Measurements from ENCODE around the gene AFF2.

The AFF2 gene

DNA sequence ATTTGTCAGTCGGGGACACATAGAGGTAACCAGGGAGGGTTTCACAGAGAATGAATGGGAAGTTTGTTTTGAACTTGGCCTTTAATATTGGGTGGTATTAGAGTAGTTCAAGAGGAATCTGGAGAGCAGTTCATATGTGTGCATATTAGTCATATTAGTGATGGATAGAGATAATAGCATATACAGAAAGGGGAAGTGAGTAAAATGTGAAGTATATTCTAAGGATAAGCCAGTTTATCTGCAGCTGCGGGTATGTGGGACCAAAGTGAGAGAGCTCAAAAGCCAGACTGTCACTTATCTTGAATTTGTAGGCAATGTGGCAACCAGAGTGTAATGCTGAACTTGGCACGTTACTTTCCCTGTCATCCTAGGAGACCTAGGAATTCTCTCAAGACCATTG lies 169.9 kb downstream of the AFF2 start:
- Histone ChIP-seq H3K27ac (no peak overlapping the region), H3K36me3 (no peaks in the 10 kb centered on the region), H3K9me3 (peaks cover 0 to 17% (median 15%) of the 10 kb centered on the region in 3 donors), H3K4me3 (no peak overlapping the region), H3K27me3 (no peaks in the 10 kb centered on the region), H3K4me1 (no peaks in the 10 kb centered on the region)
- intact Hi-C loops (cut with DNase I; ENCODE audit: low total_unique reads), result no loop called here
- TF ChIP-seq, protein P1, sequence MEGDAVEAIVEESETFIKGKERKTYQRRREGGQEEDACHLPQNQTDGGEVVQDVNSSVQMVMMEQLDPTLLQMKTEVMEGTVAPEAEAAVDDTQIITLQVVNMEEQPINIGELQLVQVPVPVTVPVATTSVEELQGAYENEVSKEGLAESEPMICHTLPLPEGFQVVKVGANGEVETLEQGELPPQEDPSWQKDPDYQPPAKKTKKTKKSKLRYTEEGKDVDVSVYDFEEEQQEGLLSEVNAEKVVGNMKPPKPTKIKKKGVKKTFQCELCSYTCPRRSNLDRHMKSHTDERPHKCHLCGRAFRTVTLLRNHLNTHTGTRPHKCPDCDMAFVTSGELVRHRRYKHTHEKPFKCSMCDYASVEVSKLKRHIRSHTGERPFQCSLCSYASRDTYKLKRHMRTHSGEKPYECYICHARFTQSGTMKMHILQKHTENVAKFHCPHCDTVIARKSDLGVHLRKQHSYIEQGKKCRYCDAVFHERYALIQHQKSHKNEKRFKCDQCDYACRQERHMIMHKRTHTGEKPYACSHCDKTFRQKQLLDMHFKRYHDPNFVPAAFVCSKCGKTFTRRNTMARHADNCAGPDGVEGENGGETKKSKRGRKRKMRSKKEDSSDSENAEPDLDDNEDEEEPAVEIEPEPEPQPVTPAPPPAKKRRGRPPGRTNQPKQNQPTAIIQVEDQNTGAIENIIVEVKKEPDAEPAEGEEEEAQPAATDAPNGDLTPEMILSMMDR (IDR thresholded peaks at IDR 0.05), result no peak
- no peak for DNase-seq

DNA sequence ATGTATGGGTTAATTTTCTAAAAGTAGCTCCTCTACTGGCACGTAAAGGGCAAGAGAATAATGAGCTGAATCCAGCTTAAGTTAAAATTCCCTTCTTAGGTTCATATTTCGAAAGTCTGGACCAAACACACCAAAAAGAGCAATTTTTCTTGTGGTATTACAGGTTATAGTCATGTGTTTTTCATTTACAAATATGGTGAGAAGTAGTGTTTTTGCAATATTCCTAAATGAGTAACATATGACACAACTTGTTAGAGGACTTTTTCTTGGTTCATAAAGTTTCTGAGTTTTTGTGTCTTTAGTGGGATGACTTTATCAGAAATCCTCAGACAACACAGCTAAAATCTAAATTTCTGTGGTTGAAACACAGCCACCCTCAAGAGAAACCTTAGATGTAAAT lies 172.1 kb downstream of the AFF2 start:
- H3K36me3 ChIP-seq, result no peaks in the 10 kb centered on the region
- peaks cover 0 to 17% (median 15%) of the 10 kb centered on the region in 3 donors for H3K9me3 ChIP-seq
- H3K27me3 ChIP-seq, result no peaks in the 10 kb centered on the region
- H3K4me1 ChIP-seq, result no peaks in the 10 kb centered on the region
- TF ChIP-seq, protein P1 (IDR thresholded peaks at IDR 0.05), result no peak
- intact Hi-C loops (cut with DNase I; ENCODE audit: low total_unique reads), result no loop called here
- H3K4me3 ChIP-seq, result no peak overlapping the region
- no peak overlapping the region for H3K27ac ChIP-seq
- DNase-seq, result no peak

DNA sequence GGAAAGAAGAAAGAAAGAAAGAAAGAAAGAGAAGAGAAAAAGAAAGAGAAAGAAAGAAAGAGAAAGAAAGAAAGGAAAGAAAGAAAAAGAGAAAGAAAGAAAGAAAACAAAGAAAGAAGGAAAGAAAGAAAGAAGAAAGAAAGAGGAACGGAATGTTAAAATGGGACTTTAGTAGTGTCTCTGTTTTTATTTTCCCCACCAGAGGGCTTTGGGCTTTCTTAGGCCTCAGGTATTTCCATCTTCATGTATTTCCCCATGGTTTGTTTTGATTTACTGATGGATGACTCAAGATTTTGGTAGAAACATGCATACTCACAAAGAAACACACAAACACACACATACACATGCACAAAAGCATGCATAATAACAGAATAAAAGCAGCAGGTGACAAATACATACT lies 181.2 kb downstream of the AFF2 start:
- Histone ChIP-seq H3K4me1 (no peaks in the 10 kb centered on the region), H3K27ac (no peak overlapping the region)
- intact Hi-C loops (cut with DNase I; ENCODE audit: low total_unique reads), result no loop called here

DNA sequence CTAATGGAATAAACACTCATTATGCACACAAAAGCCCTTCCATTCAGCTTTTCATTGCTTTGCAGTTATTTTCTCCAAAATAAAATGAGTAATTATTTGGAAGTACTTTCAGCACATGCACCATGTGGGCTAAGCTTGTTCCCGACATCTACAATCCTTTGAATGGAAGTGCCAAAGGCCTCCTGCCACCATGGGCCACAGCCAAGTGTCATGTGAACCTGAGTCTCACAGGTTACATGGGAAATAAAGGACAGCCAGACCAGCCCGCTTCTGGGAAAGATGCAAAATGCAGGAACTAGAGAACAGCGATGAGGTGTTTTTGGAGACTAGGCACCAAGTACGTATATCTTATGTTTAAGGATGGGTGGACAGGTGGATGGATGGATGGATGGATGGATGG lies 181.8 kb downstream of the AFF2 start:
- intact Hi-C loops (cut with DNase I; ENCODE audit: low total_unique reads), result no loop called here
- TF ChIP-seq, protein P1 (IDR thresholded peaks at IDR 0.05), result no peak
- no peak overlapping the region for H3K4me3 ChIP-seq

More for the DNA sequence above, 181.2 kb downstream of the AFF2 start:
- H3K27me3 ChIP-seq, result no peaks in the 10 kb centered on the region
- H3K36me3 ChIP-seq, result no peaks in the 10 kb centered on the region
- no peaks in the 10 kb centered on the region for H3K9me3 ChIP-seq
- DNase-seq, result no peak
- TF ChIP-seq, protein P1 (IDR thresholded peaks at IDR 0.05), result no peak
- no peak overlapping the region for H3K4me3 ChIP-seq

DNA sequence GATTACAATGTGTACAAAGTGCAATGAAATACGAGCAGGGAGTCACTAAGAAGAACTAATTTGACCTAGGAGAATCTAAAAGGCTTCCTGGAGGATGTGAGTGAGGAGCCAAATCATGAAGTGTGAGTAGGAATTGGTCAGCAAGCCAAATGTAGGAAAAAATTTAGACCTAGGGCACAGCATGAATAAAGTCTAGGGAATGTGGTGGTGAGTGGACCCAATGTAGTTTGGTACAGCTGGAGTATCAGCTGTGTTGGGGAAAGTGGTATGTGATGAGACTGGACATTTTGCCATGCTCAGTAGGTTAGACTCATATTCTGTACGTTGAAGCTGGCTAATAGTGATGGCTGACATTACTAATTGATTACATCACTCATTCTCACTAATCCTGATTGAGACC lies 191.0 kb downstream of the AFF2 start:
- Histone ChIP-seq H3K4me3 (no peak overlapping the region), H3K36me3 (no peaks in the 10 kb centered on the region), H3K27ac (no peak overlapping the region), H3K27me3 (no peaks in the 10 kb centered on the region), H3K9me3 (no peaks in the 10 kb centered on the region), H3K4me1 (no peaks in the 10 kb centered on the region)
- DNase-seq, result no peak
- TF ChIP-seq, protein P1 (IDR thresholded peaks at IDR 0.05), result no peak
- intact Hi-C loops (cut with DNase I; ENCODE audit: low total_unique reads), result no loop called here

More for the DNA sequence above, 181.8 kb downstream of the AFF2 start:
- DNase-seq, result no peak
- no peaks in the 10 kb centered on the region for H3K9me3 ChIP-seq
- H3K27ac ChIP-seq, result no peak overlapping the region
- H3K27me3 ChIP-seq, result no peaks in the 10 kb centered on the region
- H3K4me1 ChIP-seq, result no peaks in the 10 kb centered on the region
- no peaks in the 10 kb centered on the region for H3K36me3 ChIP-seq

DNA sequence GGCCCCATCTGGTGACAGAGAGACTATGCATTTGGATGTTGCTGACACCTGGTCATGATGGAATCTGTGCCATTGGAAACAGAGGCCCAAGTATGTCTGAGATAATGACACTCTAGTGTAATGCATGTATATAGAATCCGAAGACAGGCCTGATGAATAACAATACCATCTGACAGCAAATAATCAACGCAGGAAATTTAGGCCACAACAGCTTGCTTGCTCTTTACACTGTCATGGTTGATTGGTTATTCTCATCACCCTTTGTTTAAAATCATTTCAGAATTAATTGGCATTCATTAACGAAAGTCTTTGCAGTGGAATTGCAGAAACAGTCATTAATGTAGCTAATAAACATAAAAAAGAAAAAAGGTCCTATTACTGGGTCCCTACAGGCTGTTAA lies 194.8 kb downstream of the AFF2 start:
- no peaks in the 10 kb centered on the region for H3K4me1 ChIP-seq
- no peak for DNase-seq
- H3K27ac ChIP-seq, result no peak overlapping the region
- H3K36me3 ChIP-seq, result no peaks in the 10 kb centered on the region
- H3K27me3 ChIP-seq, result no peaks in the 10 kb centered on the region
- intact Hi-C loops (cut with DNase I; ENCODE audit: low total_unique reads), result no loop called here
- H3K9me3 ChIP-seq, result no peaks in the 10 kb centered on the region
- TF ChIP-seq, protein P1 (IDR thresholded peaks at IDR 0.05), result no peak
- no peak overlapping the region for H3K4me3 ChIP-seq
